Measurements from ENCODE around the gene DEFB121.

- TF ChIP-seq CTCF (IDR thresholded peaks at IDR 0.05; ENCODE audit: low read depth, low read length): no peak
- no peak for TF ChIP-seq MYC (IDR thresholded peaks at IDR 0.05; ENCODE audit: low read depth, low read length)
- no peak for TF ChIP-seq MAX (IDR thresholded peaks at IDR 0.05; ENCODE audit: low read depth, low read length)
- TF ChIP-seq POLR2A (IDR thresholded peaks at IDR 0.05; ENCODE audit: extremely low read depth, insufficient read length): no peak
Measured at GRCh38 chr20:31452575-31452974, 46.6 kb upstream of the DEFB121 start.
